Smooth muscle cell of the umbilical artery (primary cell): ENCODE data around the gene UBQLN2. TPM values are rescaled to one million over a fixed set of nuclear protein-coding genes. Genes with fewer than 3 reads are reported as not detected.

Experiments used
- total RNA-seq: library from RNA; depleted of rRNA; stranded (reverse); fragments of >200 nt; gene quantifications from 2 replicates; pipeline ENCODE4 v1.2.3, GENCODE V29; 2014

UBQLN2 gene
- 12.8 and 20.1 TPM in 2 replicates for total RNA-seq

DNA sequence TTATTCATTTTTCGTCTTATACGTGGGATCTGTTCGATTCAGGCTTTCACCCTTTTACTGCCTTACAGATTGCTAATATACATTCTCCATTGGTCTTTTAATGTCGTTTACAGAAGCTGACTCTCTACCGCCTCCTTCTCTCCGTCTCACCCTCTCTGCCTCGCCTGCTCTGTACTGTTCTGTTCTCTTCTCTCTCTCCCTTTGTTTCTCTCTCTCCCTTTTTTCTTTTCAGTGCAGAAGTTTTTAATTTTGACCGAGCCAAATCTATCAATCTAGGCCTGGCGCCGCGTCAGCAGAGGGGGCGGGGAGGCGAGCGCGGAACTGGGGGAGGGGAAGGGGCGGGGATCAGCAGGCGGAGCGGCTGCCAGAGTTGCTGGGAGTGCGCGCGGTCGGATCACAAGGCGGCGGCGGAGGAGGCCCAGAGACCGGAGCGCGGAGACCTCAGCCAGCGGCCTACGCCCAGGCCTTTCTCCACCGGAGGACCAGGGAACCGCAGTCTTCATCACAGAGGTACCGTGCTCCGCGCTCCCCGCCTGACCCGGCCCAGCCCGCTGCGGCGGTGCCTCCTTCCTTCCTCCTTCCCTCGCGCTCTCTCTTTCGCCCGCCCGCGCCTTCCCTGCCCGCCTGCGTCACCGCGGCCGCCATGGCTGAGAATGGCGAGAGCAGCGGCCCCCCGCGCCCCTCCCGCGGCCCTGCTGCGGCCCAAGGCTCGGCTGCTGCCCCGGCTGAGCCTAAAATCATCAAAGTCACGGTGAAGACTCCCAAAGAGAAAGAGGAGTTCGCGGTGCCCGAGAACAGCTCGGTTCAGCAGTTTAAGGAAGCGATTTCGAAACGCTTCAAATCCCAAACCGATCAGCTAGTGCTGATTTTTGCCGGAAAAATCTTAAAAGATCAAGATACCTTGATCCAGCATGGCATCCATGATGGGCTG is at the start of gene UBQLN2:
Gene UBQLN2, plus strand, starts transcription at position 397 of the 931 bp plus-strand sequence. Its CDS starts 247 bp downstream, at position 644.

Other genes with a start within 250 kb of the UBQLN2 start
- 5.0 and 8.6 TPM in 2 replicates for gene NBDY, start 165.6 kb downstream of the UBQLN2 start, total RNA-seq